COR-L47 (cell line): ENCODE results near the gene APCDD1.
A peak's percentile ranks its signal among the peaks of the same experiment; 100 is the strongest.
"Not testable (repeated sequence)": the region's sequence is repeated elsewhere in the genome, so short reads cannot be mapped to it uniquely, and the experiment has no call there.

Source experiments
- DNase-seq: peaks from one replicate; lab custom pipeline; 2025; lab: John Stamatoyannopoulos, UW

Gene APCDD1

DNA sequence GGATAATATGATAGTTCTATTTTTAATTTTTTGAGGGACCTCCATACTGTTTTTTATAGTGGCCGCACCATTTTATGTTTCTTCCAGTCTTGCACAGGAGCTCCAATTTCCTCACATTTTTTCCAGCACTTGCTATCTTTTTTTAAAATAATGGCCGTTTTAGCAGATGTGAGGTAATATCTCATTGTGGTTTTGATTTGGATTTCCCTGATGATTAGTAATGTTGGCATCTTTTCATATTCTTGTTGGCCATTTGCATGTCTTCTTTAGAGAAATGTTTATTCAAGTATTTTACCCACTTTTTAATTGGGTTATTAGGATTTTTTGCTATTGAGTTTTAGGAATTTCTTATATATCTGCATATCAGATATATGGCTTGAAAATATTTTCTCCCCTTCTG lies 41.5 kb downstream of the APCDD1 start:
- DNase-seq: no peak

DNA sequence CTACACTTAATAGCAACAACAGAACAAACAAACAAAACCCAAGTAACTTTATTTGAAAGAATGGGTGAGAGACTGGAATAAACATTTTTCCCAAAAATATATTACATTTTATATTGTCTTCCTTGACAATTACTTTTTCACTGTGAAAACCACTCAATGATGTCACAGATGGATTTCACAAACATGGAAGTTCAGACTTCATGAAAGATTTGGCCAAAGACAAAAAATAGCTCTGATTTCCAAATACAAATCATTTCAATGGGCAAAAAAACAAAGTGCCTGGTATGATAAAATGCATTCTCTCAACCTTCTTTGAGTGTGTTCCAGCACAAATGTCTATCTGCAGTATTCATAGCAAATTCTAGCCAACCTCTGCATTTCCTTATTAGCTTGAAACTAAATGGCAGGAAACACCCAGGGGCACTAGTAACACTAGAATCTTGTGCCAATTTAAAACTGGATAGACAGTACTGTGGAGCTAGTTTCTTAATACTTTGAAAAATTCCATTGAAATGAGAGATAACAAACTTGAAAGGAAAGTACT lies 42.8 kb downstream of the APCDD1 start:
- no peak for DNase-seq

GRCh38 chr18:10499230-10499629 lies 44.8 kb downstream of the APCDD1 start:
- DNase-seq: no peak

DNA sequence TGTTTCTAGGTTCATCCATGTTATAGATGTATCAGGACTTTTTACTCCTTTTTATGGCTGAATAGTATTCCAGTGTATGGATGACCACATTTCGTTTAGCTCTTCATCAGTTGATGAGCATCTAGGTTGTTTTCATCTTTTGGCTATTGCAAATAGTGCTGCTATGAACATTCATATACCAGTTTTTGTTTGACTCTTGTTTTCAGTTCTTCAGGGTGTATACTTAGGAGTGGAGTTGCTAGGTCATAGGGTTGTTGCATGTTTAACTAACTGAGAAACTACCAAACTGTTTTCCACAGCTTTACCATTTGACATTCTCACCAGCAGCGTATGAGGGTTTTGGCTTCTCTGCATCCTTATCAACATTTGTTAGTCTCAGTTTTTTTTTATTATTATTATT lies 45.6 kb downstream of the APCDD1 start:
- no peak for DNase-seq

GRCh38 chr18:10504723-10505122 lies 50.3 kb downstream of the APCDD1 start:
- no peak for DNase-seq

DNA sequence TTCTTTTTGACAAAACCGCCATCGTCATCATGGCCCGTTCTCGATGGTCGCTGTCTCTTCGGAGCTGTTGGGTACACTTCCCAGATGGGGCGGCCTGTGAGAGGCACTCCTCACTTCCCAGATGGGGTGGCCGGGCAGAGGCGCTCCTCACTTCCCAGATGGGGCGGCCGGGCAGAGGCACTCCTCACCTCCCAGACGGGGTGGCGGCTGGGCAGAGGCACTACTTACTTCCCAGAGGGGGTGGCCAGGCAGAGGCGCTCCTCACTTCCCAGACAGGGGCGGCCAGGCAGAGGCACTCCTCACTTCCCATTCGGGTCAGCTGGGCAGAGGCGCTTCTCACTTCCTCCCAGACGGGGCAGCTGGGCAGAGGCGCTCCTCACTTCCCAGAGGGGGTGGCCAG lies 51.5 kb downstream of the APCDD1 start:
- not testable (repeated sequence) for DNase-seq

GRCh38 chr18:10508591-10508990 lies 54.2 kb downstream of the APCDD1 start:
- no peak for DNase-seq

GRCh38 chr18:10511236-10511635 lies 56.8 kb downstream of the APCDD1 start:
- no peak for DNase-seq

GRCh38 chr18:10514082-10514481 lies 59.6 kb downstream of the APCDD1 start:
- DNase-seq: no peak

- no peak for DNase-seq
Observed at GRCh38 chr18:10514601-10515000, 60.2 kb downstream of the APCDD1 start.

DNA sequence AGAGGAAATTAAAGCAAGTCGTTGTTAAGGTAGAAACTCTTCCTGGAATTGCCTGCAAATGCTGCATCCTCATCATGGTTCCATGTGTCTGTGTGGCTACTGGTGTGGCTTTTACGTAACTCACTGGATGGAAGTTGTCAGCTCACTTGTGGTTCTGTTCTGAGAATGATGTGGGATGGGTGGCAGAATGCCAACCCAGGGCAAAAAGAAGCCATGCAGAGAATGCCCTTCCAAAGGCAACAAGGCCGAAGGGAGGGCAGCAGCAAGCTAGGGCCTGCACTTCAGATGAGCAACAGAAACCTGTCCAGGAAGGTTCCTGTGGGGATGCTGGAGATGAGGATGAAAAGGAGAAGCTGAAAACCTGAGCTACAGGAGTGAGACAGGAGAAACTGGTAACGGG lies 61.0 kb downstream of the APCDD1 start:
- DNase-seq: no peak

GRCh38 chr18:10516078-10516477 lies 61.6 kb downstream of the APCDD1 start:
- no peak for DNase-seq

GRCh38 chr18:10518595-10519255 lies 64.3 kb downstream of the APCDD1 start:
- peak; percentile 62 for DNase-seq

GRCh38 chr18:10519366-10519765 lies 64.9 kb downstream of the APCDD1 start:
- no peak for DNase-seq

- DNase-seq: peak; percentile 94
Observed at GRCh38 chr18:10519999-10520935, 65.8 kb downstream of the APCDD1 start.

- DNase-seq: no peak
Observed at GRCh38 chr18:10521566-10521965, 67.1 kb downstream of the APCDD1 start.

DNA sequence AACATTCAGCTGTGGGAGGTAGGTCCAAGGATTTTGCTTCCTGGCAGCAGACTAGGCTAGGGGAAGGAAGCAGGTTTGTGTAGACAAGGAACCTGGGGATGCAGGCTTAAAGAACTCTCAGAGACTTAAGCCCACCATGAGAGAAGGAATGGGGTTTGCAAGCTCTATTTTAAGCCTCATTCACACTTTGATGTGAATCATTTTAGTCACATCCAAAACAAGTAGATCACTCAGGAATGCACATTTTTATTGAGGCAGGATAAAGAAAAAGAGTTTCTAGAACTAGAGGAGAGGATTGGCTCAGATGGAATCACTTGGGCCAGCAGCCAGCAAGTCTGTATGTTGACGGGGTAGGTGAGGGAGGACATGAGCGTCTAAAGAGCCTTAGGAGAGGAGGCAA lies 68.1 kb downstream of the APCDD1 start:
- no peak for DNase-seq

- no peak for DNase-seq
Observed at GRCh38 chr18:10523544-10523943, 69.1 kb downstream of the APCDD1 start.

- no peak for DNase-seq
Observed at GRCh38 chr18:10524507-10525370, 70.3 kb downstream of the APCDD1 start.

- no peak for DNase-seq
Observed at GRCh38 chr18:10525371-10525691, 70.9 kb downstream of the APCDD1 start.

DNA sequence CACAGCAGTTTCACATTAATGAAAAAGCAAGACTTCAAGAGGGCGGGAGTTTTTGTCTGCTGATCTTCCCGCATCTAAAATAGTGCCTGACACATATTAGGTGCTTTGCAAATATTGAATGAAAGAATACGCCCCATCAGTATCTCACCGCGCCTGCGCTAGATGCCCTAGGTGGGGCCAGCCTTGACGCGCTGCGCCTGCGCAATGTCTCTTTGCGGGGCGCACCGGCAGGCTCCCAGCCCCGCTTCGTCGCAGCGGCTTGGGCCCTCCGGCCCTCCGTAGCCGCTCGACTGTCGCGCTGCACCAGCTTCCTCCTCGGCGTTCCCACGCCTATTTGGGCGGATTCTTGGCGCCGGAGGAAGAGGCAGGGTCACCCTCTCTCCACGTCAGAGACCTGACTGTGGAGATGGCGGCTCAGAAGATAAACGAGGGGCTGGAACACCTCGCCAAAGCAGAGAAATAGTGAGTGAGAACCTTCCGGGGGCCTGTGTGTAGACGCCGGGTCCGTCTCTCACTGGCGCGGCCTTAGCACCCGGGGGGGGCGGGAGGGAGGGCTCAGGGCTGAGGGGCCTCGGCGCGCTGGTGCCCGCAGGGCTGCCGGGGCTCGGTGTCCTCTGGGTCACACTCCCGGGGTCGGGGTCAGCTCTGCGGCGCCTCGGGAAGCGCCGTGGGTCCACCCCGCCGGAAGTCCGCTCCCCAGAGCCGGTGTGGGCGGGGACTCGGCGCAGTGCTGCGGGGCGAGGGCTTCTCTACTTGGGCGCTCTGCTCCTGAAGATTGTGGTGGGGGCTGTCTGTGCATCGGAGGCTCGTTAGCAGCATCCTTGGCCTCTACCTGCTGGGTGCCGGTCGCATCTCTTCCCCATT lies 71.5 kb downstream of the APCDD1 start, which contains the start of gene NAPG:
Gene NAPG, plus strand, starts transcription at position 331 of the 864 bp plus-strand sequence. Its CDS starts 76 bp downstream, at position 407.
- DNase-seq: peak; percentile 96
